GM06990 (cell line): Measurements from ENCODE around the gene DENND1A.

Experiments used
- DNase-seq: peaks from one replicate; pipeline ENCODE4 v3.0.0-alpha.2; 2011; ENCODE audit not compliant: insufficient read length; ENCODE audit errors: extremely low read depth
- H3K27me3 ChIP-seq: replicated peaks from 2 replicates; pipeline ENCODE4 v1.6.0; 2011; ENCODE audit warnings: low read length; ENCODE audit not compliant: control insufficient read depth, insufficient read depth
- H3K36me3 ChIP-seq: 2 replicates; pipeline ENCODE4 v1.5.1; 2011; ENCODE audit warnings: low read length; ENCODE audit not compliant: control insufficient read depth, insufficient read depth
- H3K4me3 ChIP-seq: replicated peaks from 2 replicates; pipeline ENCODE4 v1.5.1; 2011; ENCODE audit warnings: low read depth, mild to moderate bottlenecking, control low read depth, low read length
- TF ChIP-seq, protein P1 (sequence below): IDR thresholded peaks from 2 replicates; pipeline ENCODE4 v1.5.1; 2011; ENCODE audit warnings: low read length, control low read depth, mild to moderate bottlenecking, inconsistent platforms; ENCODE audit not compliant: insufficient read depth, poor library complexity, severe bottlenecking

The DENND1A gene

DNA sequence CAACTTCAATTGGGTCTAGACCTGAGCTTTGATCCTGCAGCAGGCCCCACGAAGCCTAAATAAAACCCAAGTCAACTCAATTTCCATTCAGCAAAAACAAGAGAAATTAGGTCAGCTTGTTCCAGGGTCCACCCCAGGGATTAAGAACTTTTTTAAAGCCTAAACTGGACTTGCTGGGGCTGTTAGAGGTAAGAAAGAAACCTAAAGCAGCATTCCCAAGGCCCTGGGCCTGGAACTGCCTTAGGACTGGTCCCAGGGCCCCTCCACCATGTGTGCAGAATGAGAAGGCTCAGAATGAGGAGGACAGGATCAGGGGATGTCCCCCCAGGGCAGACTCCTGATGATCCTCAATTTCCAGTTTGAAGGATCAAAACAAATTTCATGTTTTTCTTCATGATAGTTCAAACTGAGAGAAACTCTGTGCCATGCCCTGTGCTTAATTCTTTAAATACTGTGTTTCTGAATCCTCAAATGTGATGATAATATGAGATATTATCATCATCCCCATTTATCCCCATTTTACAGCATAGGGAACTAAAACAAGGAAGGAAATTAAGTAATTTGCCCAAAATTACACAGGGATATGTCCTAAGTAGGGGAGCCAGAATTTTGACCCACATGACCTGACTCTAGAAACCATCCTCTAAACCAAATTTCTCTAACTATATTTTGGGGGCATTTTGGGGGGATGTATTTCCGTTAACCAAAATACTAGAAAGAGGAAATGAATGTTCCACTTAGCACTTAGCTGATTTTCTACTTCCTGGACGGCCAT lies 64.5 kb downstream of the DENND1A start:
- Histone ChIP-seq H3K27me3 (no peaks in the 10 kb centered on the region), H3K36me3 (no peaks in the 10 kb centered on the region), H3K4me3 (no peak overlapping the region)
- DNase-seq = no peak
- TF ChIP-seq, protein P1, sequence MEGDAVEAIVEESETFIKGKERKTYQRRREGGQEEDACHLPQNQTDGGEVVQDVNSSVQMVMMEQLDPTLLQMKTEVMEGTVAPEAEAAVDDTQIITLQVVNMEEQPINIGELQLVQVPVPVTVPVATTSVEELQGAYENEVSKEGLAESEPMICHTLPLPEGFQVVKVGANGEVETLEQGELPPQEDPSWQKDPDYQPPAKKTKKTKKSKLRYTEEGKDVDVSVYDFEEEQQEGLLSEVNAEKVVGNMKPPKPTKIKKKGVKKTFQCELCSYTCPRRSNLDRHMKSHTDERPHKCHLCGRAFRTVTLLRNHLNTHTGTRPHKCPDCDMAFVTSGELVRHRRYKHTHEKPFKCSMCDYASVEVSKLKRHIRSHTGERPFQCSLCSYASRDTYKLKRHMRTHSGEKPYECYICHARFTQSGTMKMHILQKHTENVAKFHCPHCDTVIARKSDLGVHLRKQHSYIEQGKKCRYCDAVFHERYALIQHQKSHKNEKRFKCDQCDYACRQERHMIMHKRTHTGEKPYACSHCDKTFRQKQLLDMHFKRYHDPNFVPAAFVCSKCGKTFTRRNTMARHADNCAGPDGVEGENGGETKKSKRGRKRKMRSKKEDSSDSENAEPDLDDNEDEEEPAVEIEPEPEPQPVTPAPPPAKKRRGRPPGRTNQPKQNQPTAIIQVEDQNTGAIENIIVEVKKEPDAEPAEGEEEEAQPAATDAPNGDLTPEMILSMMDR = no peak

DNA sequence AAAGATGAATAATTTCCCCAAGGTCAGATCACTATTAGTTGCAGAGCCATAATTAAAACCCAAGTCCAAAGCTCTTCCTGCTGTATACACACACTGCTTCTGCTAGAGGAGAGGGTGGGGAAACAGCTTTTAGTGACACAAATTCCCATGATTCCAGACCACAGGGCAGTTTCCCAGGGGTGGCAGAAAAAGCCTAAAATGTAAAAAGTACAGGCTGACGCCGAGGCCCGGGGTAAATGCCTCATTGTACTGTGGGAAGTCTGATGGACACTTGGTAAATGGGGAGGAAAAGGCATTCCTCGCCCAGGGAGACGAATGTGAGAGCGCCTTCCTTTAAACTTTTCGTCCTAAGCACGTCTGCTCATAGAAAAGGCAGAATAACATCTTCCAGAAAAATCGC lies 65.7 kb downstream of the DENND1A start:
- Histone ChIP-seq H3K27me3 (no peaks in the 10 kb centered on the region), H3K4me3 (no peak overlapping the region), H3K36me3 (no peaks in the 10 kb centered on the region)
- TF ChIP-seq, protein P1 = no peak
- DNase-seq = no peak

- no peaks in the 10 kb centered on the region for H3K27me3 ChIP-seq
These were observed 66.6 kb downstream of the DENND1A start for GRCh38 chr9:123863164-123863855.

GRCh38 chr9:123861756-123862120 lies 68.2 kb downstream of the DENND1A start:
- TF ChIP-seq, protein P1 = no peak

More at GRCh38 chr9:123863164-123863855, 66.6 kb downstream of the DENND1A start:
- Histone ChIP-seq H3K4me3 (no peak overlapping the region), H3K36me3 (no peaks in the 10 kb centered on the region)
- DNase-seq = no peak
- TF ChIP-seq, protein P1 = no peak

DNA sequence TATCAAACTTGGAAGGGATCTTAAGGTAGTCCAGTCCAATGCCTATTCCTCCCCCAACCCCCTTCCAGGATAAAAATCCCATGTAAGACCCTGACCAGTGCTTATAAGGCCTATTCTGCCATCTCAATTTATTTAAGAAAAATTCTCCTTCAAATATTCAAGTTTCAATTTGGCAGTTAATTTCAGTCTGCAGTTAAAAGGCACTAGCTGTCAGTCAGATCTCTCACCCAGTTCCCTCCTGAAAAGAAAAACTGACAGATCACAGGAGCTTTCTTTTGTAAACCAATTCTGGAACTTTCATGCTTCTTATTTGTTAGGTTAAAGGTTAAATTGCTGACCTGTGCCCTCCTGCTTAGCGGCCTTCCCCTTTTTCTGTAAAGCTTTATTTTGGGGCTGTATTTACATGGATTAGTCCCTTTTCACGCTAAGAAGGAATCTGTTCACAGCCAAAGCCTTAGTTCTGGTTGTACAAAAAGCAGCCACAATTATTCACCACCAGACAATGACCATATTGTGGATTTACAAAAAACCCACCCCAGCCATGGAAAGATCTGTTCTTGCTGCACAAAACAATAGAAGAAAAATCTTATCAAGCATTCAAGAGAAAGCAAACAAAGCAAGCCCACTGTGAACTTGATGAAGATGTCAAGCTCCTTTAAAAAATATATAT lies 68.7 kb downstream of the DENND1A start:
- no peak for DNase-seq
- no peak overlapping the region for H3K4me3 ChIP-seq
- no peaks in the 10 kb centered on the region for H3K36me3 ChIP-seq
- TF ChIP-seq, protein P1 = no peak
- H3K27me3 ChIP-seq = no peaks in the 10 kb centered on the region

More at GRCh38 chr9:123861756-123862120, 68.2 kb downstream of the DENND1A start:
- no peak for DNase-seq
- Histone ChIP-seq H3K4me3 (no peak overlapping the region), H3K27me3 (no peaks in the 10 kb centered on the region), H3K36me3 (no peaks in the 10 kb centered on the region)
